KMS-11 (cell line): ENCODE data around the gene TBC1D9B.

ENCODE experiments used
- H2AFZ ChIP-seq: fragments of 200-600 bp; sonication (generic); 2 replicates; pipeline ENCODE4 v1.6.1; 2016; ENCODE audit warnings: antibody characterized with exemption, mixed run types, low read depth
- H3K27ac ChIP-seq: fragments of 200-600 bp; sonication (generic); 2 replicates; pipeline ENCODE4 v1.6.1; 2016; ENCODE audit warnings: mild to moderate bottlenecking, mixed run types
- H3K27me3 ChIP-seq: fragments of 200-600 bp; sonication (generic); 2 replicates; pipeline ENCODE4 v1.6.1; 2017; ENCODE audit warnings: mild to moderate bottlenecking, low read depth, mixed run types, moderate library complexity; ENCODE audit not compliant: insufficient read depth
- H3K36me3 ChIP-seq: fragments of 200-600 bp; sonication (generic); 2 replicates; pipeline ENCODE4 v1.6.1; 2017; ENCODE audit warnings: mild to moderate bottlenecking, mixed run types; ENCODE audit not compliant: insufficient read depth
- H3K4me1 ChIP-seq: fragments of 200-600 bp; sonication (generic); 2 replicates; pipeline ENCODE4 v1.6.1; 2016; ENCODE audit warnings: mild to moderate bottlenecking, low read depth, mixed run types; ENCODE audit not compliant: poor library complexity, severe bottlenecking
- H3K4me2 ChIP-seq: fragments of 200-600 bp; sonication (generic); 2 replicates; pipeline ENCODE4 v1.7.0; 2016; ENCODE audit warnings: mild to moderate bottlenecking, mixed run types
- H3K4me3 ChIP-seq: fragments of 200-600 bp; sonication (generic); IDR thresholded peaks from 2 replicates; pipeline ENCODE4 v1.6.1; 2017; ENCODE audit warnings: low read depth, low read length, mixed read lengths; ENCODE audit not compliant: insufficient read depth
- H3K79me2 ChIP-seq: fragments of 200-600 bp; sonication (generic); 2 replicates; pipeline ENCODE4 v1.6.1; 2016; ENCODE audit warnings: low read depth, mixed run types; ENCODE audit not compliant: insufficient read depth
- H3K9ac ChIP-seq: fragments of 200-600 bp; sonication (generic); 2 replicates; pipeline ENCODE4 v1.6.1; 2016; ENCODE audit warnings: mild to moderate bottlenecking, mixed run types
- H4K20me1 ChIP-seq: fragments of 200-600 bp; sonication (generic); 2 replicates; pipeline ENCODE4 v1.6.1; 2016; ENCODE audit warnings: mild to moderate bottlenecking, mixed run types; ENCODE audit not compliant: insufficient read depth
- TF ChIP-seq, protein P1 (sequence below): fragments of 200-600 bp; sonication (generic); conservative IDR thresholded peaks from 2 replicates; pipeline ENCODE4 v1.6.1; 2017; ENCODE audit warnings: low read depth, mild to moderate bottlenecking, antibody characterized with exemption, low read length, moderate library complexity, mixed read lengths

TBC1D9B gene

DNA sequence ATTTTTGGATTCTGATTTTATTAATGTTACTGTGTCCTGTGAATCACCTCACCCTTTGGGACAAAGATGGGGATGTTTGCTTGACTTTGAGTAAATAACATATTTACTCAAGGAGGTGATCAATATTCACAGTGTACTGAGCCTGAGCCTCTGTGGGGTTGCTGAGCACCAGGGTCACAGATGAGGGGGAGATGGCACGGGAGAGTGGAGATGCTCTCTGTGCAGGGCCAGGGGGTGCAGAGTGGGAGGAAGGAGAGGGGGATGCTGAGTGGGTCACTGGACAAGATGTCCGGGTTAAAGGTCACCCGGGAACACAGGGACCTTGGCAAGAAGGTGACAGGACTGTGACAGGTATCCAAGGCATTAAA is 83.0 kb downstream of the TBC1D9B start:
- Histone ChIP-seq H3K36me3 (no peaks in the 10 kb centered on the region), H3K9ac (no peak overlapping the region), H3K4me1 (peaks cover 14% of the 10 kb centered on the region), H3K79me2 (peaks cover 31% of the 10 kb centered on the region), H3K27me3 (no peaks in the 10 kb centered on the region), H3K4me2 (no peak overlapping the region), H3K4me3 (no peak overlapping the region), H3K27ac (no peak overlapping the region), H2AFZ (no peak overlapping the region), H4K20me1 (peaks cover 11% of the 10 kb centered on the region; the same call in 1 of the 2 replicates)
- TF ChIP-seq, protein P1, sequence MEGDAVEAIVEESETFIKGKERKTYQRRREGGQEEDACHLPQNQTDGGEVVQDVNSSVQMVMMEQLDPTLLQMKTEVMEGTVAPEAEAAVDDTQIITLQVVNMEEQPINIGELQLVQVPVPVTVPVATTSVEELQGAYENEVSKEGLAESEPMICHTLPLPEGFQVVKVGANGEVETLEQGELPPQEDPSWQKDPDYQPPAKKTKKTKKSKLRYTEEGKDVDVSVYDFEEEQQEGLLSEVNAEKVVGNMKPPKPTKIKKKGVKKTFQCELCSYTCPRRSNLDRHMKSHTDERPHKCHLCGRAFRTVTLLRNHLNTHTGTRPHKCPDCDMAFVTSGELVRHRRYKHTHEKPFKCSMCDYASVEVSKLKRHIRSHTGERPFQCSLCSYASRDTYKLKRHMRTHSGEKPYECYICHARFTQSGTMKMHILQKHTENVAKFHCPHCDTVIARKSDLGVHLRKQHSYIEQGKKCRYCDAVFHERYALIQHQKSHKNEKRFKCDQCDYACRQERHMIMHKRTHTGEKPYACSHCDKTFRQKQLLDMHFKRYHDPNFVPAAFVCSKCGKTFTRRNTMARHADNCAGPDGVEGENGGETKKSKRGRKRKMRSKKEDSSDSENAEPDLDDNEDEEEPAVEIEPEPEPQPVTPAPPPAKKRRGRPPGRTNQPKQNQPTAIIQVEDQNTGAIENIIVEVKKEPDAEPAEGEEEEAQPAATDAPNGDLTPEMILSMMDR: no peak

- Histone ChIP-seq H2AFZ (no peak overlapping the region), H4K20me1 (peaks cover 11% of the 10 kb centered on the region; the same call in 1 of the 2 replicates), H3K9ac (no peak overlapping the region), H3K27ac (no peak overlapping the region), H3K79me2 (peaks cover 31% of the 10 kb centered on the region), H3K36me3 (no peaks in the 10 kb centered on the region), H3K4me3 (no peak overlapping the region), H3K4me1 (peaks cover 20% of the 10 kb centered on the region), H3K4me2 (no peak overlapping the region), H3K27me3 (no peaks in the 10 kb centered on the region)
- TF ChIP-seq, protein P1: no peak
These were observed 83.6 kb downstream of the TBC1D9B start for GRCh38 chr5:179823937-179824744.

- Histone ChIP-seq H3K9ac (peak overlapping the region; percentile 90; the same call in 1 of the 2 replicates), H3K27ac (no peak overlapping the region; the same call in 1 of the 2 replicates), H4K20me1 (peaks cover 11% of the 10 kb centered on the region; the same call in 1 of the 2 replicates), H3K79me2 (peaks cover 31% of the 10 kb centered on the region), H3K36me3 (no peaks in the 10 kb centered on the region), H3K4me3 (no peak overlapping the region), H3K27me3 (no peaks in the 10 kb centered on the region), H3K4me1 (peaks cover 29% of the 10 kb centered on the region), H2AFZ (no peak overlapping the region), H3K4me2 (peak overlapping the region; percentile 41)
- TF ChIP-seq, protein P1: no peak
These were observed 85.2 kb downstream of the TBC1D9B start for GRCh38 chr5:179822444-179822990.

- no peaks in the 10 kb centered on the region for H3K36me3 ChIP-seq
- H3K4me3 ChIP-seq: no peak overlapping the region
- TF ChIP-seq, protein P1: no peak
- H3K4me2 ChIP-seq: peak overlapping the region; percentile 41
- H3K27ac ChIP-seq: peak overlapping the region; percentile 99; the same call in 1 of the 2 replicates
- no peaks in the 10 kb centered on the region for H3K27me3 ChIP-seq
- H3K79me2 ChIP-seq: peaks cover 31% of the 10 kb centered on the region
- peaks cover 11% of the 10 kb centered on the region; the same call in 1 of the 2 replicates for H4K20me1 ChIP-seq
- peaks cover 30% of the 10 kb centered on the region for H3K4me1 ChIP-seq
- H2AFZ ChIP-seq: no peak overlapping the region
- H3K9ac ChIP-seq: peak overlapping the region; percentile 90; the same call in 1 of the 2 replicates
These were observed 85.7 kb downstream of the TBC1D9B start for GRCh38 chr5:179822059-179822432.
